ENCODE results near the gene IRF4.

GRCh38 chr6:361411-362132, 30.0 kb upstream of the IRF4 start:
- TF ChIP-seq CTCF (IDR thresholded peaks at IDR 0.05 in 8 of 11, conservative IDR thresholded peaks at IDR 0.05 in 3 of 11) (no peak), POLR2A (IDR thresholded peaks at IDR 0.05) (no peak)
